T-helper 2 cell treated with Interferon-gamma antibody and Interleukin-4, amounts not matched to agents 5 μg/mL and 100 μg/mL, for 36 hours (primary cell): Measurements from ENCODE around the gene CLCN7.

ENCODE experiments used
- DNase-seq: peaks from one replicate; pipeline ENCODE4 v3.0.0; 2021; ENCODE audit warnings: low spot score
- H3K27ac Mint-ChIP-seq: one replicate; pipeline ENCODE4 v1.8.0; 2021; ENCODE audit warnings: mild to moderate bottlenecking, mixed read lengths
- H3K27me3 Mint-ChIP-seq: one replicate; pipeline ENCODE4 v1.8.0; 2021; ENCODE audit warnings: low read depth, mixed read lengths
- H3K36me3 Mint-ChIP-seq: one replicate; pipeline ENCODE4 v1.8.0; 2021; ENCODE audit warnings: low read depth, mixed read lengths
- H3K4me1 Mint-ChIP-seq: one replicate; pipeline ENCODE4 v1.8.0; 2021; ENCODE audit warnings: low read depth, mixed read lengths
- H3K4me3 Mint-ChIP-seq: one replicate; pipeline ENCODE4 v1.8.0; 2022; ENCODE audit warnings: mild to moderate bottlenecking, moderate library complexity, mixed read lengths
- H3K9me3 Mint-ChIP-seq: one replicate; pipeline ENCODE4 v1.8.0; 2021; ENCODE audit warnings: mixed read lengths

Gene CLCN7

DNA sequence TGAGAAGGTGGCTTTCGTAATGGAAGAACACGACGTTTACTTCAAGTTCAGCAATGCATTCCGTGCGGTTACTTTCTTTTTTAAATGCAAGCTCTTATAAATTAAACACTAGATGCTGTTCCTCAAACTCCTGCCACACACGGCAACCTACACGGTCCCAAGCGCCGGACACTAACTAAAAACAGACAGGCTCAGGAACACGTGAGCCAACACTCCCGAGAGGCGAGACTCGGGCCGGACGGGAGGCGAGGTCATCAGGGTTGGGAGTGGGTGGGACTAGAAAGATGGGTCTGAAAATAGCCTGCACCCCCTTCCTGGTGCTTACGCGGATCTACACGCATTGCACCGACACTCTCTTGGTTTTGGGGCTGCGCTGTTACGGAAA lies 6.4 kb downstream of the CLCN7 start:
- no peak overlapping the region for H3K27ac Mint-ChIP-seq
- H3K27me3 Mint-ChIP-seq: no peaks in the 10 kb centered on the region
- H3K4me1 Mint-ChIP-seq: no peaks in the 10 kb centered on the region
- no peak for DNase-seq
- H3K4me3 Mint-ChIP-seq: no peak overlapping the region
- no peaks in the 10 kb centered on the region for H3K9me3 Mint-ChIP-seq
- no peaks in the 10 kb centered on the region for H3K36me3 Mint-ChIP-seq

DNA sequence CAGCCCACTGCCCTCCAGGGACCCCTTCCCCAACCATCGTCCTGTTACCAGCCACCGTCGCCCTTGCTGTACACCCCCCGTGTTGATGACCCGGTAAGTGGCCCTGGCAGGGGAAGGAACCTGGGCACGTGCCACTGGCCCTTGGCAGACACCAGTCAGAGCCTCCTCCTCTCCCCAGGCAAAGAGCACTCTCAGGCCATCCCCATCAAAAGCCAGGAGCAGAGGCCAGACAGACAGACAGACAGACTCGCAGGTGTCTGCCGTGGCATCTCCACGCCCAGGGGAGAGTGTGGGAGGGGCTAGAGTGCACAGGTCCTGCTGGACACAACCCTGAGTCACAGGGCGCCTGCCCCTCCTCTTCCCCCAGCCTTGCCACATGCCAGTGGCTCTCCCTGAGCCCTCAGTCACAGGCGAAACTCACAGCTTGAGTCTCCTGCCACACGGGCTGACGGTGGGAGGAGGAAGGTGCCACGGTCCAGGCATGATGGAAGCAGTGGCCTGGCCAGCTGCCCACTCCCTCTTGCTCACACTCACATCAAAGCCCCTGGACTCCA lies 7.8 kb downstream of the CLCN7 start:
- H3K4me3 Mint-ChIP-seq: no peak overlapping the region
- no peak overlapping the region for H3K27ac Mint-ChIP-seq
- no peak for DNase-seq
- H3K27me3 Mint-ChIP-seq: no peaks in the 10 kb centered on the region
- H3K9me3 Mint-ChIP-seq: no peaks in the 10 kb centered on the region
- H3K4me1 Mint-ChIP-seq: no peaks in the 10 kb centered on the region
- H3K36me3 Mint-ChIP-seq: no peaks in the 10 kb centered on the region

DNA sequence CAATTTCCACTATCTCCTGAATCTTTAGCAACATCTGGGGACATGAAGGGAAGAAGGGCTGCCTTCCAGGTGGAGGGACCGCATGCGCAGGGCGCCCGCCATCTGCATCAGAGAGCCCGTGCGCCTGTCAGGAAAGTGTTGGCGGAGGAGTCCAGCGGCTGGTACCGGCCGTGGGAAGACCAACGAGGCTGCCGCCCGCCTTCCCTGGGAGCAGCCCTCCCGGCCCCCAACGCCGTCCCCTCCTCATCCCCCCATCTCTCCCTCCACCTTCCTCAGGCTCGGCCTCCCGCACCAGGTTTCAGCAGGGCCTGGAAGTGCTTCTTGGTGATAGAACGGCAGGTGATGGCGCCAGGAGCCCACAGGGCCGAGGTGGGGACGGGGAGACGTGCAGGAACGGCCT lies 8.8 kb downstream of the CLCN7 start:
- Mint-ChIP-seq H3K4me3 (no peak overlapping the region), H3K9me3 (no peaks in the 10 kb centered on the region), H3K27ac (no peak overlapping the region), H3K27me3 (no peaks in the 10 kb centered on the region), H3K36me3 (no peaks in the 10 kb centered on the region), H3K4me1 (no peaks in the 10 kb centered on the region)
- no peak for DNase-seq

DNA sequence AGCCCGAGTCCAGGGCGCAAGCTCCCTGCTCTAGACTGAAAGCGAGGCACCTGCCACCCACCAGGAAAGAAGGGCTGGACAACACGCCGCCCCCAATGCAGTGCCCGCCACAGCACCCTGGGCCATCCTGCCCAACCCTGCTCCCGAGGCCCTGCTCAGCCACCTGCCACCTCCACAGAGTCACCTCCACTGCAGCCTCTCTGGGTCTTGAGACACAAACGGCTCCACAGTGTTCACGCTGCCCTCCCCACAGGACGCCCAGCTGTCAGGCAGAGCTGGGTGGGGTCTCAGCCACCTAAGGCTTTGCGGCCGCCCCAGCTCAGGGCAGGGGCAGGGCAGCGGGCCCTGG lies 9.3 kb downstream of the CLCN7 start:
- H3K27me3 Mint-ChIP-seq: no peaks in the 10 kb centered on the region
- no peaks in the 10 kb centered on the region for H3K9me3 Mint-ChIP-seq
- H3K4me3 Mint-ChIP-seq: no peak overlapping the region
- no peaks in the 10 kb centered on the region for H3K36me3 Mint-ChIP-seq
- H3K27ac Mint-ChIP-seq: no peak overlapping the region
- no peak for DNase-seq
- no peaks in the 10 kb centered on the region for H3K4me1 Mint-ChIP-seq

DNA sequence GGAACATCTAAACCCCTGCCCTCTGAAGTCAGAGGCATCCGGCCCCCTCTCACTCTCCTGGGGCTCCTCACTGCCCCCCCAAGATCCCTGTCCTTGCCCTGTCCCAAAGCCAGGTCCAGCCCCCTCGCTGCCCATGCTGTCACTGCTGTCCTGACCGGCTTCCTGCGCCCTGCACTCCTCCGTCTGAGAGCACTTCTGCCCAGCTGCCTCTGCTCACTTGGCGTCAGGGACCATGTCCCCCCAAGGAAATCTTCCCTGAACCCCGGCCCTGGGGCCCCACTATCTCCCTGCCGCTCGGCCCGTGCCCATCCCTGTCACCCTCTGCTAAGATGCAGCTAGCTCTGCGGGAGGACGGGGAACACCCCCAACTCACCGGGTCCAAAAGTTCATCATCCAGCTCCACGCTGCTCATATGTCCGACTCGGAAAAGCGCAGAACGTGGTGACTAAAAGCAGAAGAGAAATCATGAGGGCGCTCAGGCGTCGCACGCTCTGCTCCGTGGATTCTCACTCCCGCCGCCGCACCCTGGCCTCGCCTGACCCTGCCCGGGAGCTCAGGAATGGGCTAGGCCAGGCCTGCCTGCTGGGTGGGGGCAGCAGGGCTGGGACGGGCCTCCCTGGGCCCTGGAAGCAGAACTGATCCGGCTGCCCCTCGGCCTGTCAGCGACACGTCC lies 9.8 kb downstream of the CLCN7 start:
- Mint-ChIP-seq H3K27ac (no peak overlapping the region), H3K27me3 (no peaks in the 10 kb centered on the region), H3K4me3 (no peak overlapping the region), H3K9me3 (no peaks in the 10 kb centered on the region), H3K36me3 (no peaks in the 10 kb centered on the region), H3K4me1 (no peaks in the 10 kb centered on the region)
- DNase-seq: no peak

DNA sequence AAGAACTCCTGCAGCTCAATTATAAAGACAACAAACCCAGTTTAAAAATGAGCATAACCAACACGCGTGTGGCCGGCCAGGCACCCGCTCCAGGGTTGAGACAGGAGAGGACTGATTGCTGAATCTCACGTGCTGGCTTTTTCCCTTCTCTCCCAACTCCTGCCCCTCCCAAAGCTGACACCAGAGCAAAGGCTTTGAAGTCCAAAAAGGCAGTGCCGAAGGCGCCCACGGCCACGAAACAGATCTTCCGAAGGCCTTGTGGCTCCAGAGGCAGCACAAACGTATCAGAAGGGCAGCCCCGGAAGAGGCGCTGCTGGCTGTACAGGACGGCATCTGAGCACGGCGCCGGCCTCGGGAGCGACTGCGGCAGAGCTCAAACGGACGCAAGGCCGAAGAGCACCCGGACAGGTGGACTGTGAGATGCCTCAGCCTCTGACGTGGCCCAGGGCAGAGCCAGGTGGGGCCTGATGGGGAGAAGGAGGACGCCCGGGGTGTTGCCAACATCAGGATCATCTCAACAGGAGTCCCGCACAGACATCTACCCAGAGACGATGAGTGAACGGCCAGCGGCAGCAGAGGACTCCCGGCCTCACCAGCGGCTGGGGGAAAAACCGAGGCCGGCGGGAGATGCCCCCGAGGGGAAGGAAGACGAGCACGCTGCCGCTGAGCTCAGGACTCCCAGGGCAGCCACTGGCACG lies 10.5 kb downstream of the CLCN7 start:
- no peaks in the 10 kb centered on the region for H3K9me3 Mint-ChIP-seq
- H3K4me3 Mint-ChIP-seq: no peak overlapping the region
- no peak overlapping the region for H3K27ac Mint-ChIP-seq
- H3K4me1 Mint-ChIP-seq: no peaks in the 10 kb centered on the region
- no peaks in the 10 kb centered on the region for H3K27me3 Mint-ChIP-seq
- DNase-seq: no peak
- no peaks in the 10 kb centered on the region for H3K36me3 Mint-ChIP-seq

DNA sequence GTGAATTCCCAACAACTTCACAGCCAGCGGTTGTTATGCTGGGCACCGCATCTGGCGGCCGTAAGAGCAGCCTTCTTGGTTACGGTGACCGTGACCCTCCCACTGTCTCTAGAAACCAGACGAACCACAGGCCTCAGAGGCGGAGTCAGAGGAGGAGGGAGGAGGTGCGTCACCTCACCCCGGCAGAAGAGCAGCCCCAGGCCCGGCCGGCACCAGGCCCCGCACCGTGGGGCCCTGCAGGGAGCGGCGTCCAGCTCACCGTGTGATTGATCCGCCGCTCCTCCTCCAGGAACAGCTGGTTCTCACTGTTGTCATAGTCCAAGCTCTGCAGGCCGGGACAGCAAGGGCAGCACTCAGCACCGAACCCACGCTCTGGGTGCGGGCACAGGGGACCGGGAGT lies 13.7 kb downstream of the CLCN7 start:
- Mint-ChIP-seq H3K9me3 (no peaks in the 10 kb centered on the region), H3K27ac (no peak overlapping the region), H3K27me3 (no peaks in the 10 kb centered on the region), H3K36me3 (no peaks in the 10 kb centered on the region), H3K4me1 (no peaks in the 10 kb centered on the region), H3K4me3 (no peak overlapping the region)
- no peak for DNase-seq

DNA sequence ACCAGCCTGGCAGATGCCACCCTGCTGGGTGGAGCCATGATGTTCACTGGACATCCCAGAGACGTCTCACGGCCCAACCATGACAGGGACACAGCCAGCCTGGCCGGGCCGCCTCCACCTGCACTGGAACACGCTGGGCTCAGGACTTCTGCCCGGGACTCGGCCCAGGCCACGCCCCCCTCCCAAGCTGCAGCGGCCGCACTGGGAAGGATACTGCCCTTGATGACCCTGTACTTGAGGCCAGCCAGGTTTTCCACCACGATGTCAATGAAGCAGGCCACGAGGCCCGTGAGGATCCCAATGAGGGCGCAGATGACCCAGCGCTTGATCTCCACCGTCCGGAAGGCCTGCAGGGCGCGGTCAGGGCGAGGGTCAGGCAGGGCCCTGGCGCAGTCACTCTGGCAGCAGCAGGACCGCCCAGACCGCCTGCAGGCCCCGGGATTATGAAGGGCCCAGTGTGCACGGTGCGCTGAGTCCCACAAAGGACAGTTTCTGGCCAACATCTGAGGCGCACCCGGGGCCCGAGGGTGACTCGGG lies 14.2 kb downstream of the CLCN7 start:
- DNase-seq: no peak
- no peaks in the 10 kb centered on the region for H3K36me3 Mint-ChIP-seq
- H3K4me3 Mint-ChIP-seq: no peak overlapping the region
- no peaks in the 10 kb centered on the region for H3K4me1 Mint-ChIP-seq
- H3K9me3 Mint-ChIP-seq: no peaks in the 10 kb centered on the region
- H3K27me3 Mint-ChIP-seq: no peaks in the 10 kb centered on the region
- H3K27ac Mint-ChIP-seq: no peak overlapping the region

DNA sequence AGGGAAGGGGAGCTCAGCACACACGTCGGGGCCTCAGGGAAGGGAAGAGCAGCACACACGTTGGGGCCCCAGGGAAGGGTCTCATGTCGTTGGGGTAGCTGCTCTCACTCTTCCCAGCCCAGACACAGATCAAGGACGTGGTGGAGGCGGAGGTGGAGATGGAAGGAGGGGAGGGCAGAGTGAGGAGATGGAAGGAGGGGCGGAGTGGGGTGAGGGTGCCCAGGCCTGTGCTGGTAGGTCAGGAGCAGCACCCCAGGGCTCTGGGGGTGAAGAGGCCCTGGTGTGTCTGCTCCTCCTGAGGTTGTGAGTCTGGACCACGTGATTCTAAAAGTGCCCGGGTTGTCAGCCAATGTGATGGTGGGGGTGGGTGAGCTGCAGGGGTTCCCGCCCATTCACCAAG lies 14.9 kb downstream of the CLCN7 start:
- Mint-ChIP-seq H3K9me3 (no peaks in the 10 kb centered on the region), H3K4me1 (no peaks in the 10 kb centered on the region), H3K27me3 (no peaks in the 10 kb centered on the region), H3K4me3 (no peak overlapping the region), H3K27ac (no peak overlapping the region), H3K36me3 (no peaks in the 10 kb centered on the region)
- DNase-seq: no peak

DNA sequence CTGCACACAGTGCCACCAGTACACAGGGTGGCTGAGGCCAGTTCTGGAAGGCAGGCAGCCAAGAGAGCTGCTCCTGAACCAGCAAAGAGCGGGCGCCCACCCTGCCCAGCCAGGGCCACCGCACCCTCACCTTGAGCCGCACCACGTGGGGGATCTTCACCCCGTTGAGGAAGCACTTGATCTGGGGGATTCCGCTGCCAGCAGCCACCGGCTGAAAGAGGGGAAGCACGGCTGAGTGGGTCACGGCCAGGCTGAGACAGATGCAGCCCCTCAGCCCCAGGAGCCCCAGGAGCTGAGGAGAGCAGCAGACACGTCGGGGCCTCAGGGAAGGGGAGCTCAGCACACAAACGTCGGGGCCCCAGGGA lies 15.9 kb downstream of the CLCN7 start:
- Mint-ChIP-seq H3K36me3 (no peaks in the 10 kb centered on the region), H3K9me3 (no peaks in the 10 kb centered on the region), H3K27me3 (no peaks in the 10 kb centered on the region), H3K4me1 (no peaks in the 10 kb centered on the region), H3K27ac (no peak overlapping the region), H3K4me3 (no peak overlapping the region)
- DNase-seq: no peak

DNA sequence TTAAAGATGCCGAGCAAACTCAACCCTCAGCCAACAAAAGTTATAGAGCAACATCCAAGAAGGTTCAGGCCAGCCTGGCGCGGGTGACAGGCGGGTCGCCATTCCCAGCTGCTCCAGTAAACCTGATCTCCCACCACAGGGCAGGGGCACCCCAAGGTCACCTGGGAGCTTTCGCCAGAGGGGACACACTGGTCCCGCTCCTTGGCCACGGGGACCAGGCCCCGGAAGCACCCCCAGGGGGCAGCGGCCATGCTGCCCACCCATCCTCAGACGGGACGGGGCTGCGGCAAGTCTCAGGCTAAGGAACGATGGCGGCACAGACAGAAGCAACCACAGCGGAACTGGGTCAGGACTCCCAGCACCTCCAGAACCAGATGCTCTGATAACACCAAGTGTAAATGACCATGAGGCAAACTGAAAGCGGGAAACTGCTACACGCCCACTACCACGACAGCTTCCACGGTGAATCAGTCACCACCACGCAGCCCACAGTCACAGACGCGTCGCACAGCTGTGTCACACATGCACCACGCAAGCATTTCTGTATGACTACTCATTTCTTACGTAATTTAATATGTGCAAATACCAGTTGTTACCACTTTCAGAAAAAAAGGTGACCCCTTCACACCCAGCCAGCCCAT lies 16.4 kb downstream of the CLCN7 start:
- DNase-seq: peak; percentile 30
- no peaks in the 10 kb centered on the region for H3K27me3 Mint-ChIP-seq
- no peak overlapping the region for H3K27ac Mint-ChIP-seq
- H3K9me3 Mint-ChIP-seq: no peaks in the 10 kb centered on the region
- H3K36me3 Mint-ChIP-seq: no peaks in the 10 kb centered on the region
- no peak overlapping the region for H3K4me3 Mint-ChIP-seq
- H3K4me1 Mint-ChIP-seq: no peaks in the 10 kb centered on the region

DNA sequence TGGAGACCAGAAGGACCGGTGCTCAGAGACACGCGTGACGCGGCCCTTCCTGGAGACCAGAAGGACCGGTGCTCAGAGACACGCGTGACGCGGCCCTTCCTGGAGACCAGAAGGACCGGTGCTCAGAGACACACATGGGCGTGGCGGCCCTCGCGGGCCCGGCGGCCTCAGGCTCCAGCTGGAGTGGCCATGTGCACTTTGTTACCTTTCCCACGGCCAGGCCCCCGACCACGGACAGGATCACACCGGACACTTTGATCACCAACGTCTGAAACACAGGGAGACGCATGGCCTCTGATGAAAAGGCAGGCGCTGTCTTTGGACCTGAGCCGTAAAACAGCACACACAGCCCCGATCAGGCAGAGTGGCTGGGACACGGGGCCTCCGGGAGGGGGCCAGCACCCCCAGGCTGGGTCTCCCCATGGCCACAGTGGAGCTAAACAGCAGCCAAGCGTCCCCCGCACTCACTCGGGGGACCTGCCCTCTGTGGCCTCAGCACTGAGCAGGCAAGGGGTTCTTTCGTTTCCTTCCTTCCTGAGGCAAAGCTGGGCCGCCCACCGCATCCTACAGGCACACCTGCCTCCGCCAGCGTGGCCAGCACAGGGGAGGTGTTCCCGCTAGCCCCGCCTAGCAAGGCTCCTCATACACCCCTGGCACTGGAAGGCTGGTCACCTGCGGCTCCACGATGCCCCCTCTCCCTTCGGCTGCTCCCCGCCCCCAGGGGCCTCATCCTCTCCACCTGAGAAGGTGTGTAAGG lies 17.2 kb downstream of the CLCN7 start:
- H3K27ac Mint-ChIP-seq: no peak overlapping the region
- H3K4me1 Mint-ChIP-seq: no peaks in the 10 kb centered on the region
- no peaks in the 10 kb centered on the region for H3K27me3 Mint-ChIP-seq
- H3K9me3 Mint-ChIP-seq: no peaks in the 10 kb centered on the region
- no peaks in the 10 kb centered on the region for H3K36me3 Mint-ChIP-seq
- no peak for DNase-seq
- H3K4me3 Mint-ChIP-seq: no peak overlapping the region

DNA sequence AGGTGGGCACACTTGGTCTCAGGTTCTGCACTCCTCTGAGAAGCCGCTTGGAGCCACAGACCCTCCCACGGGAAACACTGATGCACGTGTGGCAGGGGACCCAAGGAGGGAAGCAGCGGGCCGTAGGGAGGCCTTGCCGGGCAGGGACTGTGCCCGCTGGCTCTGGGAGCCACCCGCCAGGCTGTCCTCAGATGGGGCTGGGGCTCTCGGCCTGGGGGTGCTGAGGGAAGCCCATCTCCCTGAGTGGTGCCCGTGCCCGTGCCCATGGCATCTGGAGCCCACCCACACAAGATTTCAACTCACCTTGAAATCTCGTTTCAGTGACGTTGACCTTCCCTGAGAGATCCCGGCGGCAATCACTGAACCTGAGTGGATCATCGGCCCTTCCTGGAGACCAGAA lies 17.9 kb downstream of the CLCN7 start:
- Mint-ChIP-seq H3K4me3 (no peak overlapping the region), H3K4me1 (no peaks in the 10 kb centered on the region), H3K27ac (no peak overlapping the region), H3K9me3 (no peaks in the 10 kb centered on the region), H3K36me3 (no peaks in the 10 kb centered on the region), H3K27me3 (no peaks in the 10 kb centered on the region)
- DNase-seq: no peak
